ENCODE results near the gene BASP1.

GRCh38 chr5:17228821-17229291 lies 11.4 kb downstream of the BASP1 start:
- TF ChIP-seq CTCF (IDR thresholded peaks at IDR 0.05; ENCODE audit: insufficient read depth, low read length) (no peak), POLR2AphosphoS5 (IDR thresholded peaks at IDR 0.05; ENCODE audit: low read depth) (no peak)
